ENCODE results near the gene BSPRY. TPM values are rescaled to one million over a fixed set of nuclear protein-coding genes. Genes with fewer than 3 reads are reported as not detected.

Gene BSPRY
- polyA plus RNA-seq, 1 donor from 2014 or later: not detected

DNA sequence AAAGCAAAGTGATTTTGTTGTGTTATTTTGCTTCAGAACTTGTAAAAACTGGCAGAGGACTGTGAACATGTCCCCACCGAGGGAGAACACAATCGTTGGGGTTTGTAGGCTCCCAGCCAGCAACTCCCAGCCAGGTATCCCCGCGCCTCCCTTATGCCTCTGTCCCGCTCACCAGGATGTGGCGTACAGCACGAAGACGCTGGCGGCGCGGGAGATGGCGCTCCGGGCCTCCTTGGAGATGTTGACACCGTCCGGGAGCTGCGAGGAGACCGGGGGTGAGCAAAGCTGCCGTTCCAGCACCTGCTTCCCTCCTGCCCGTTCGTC lies 60.5 kb downstream of the BSPRY start:
- peak overlapping the region; percentile 89 for H3K4me3 ChIP-seq (ENCODE audit: low read length)
- H3K27me3 ChIP-seq (ENCODE audit: insufficient read depth, low read depth, low read length): no peaks in the 10 kb centered on the region
- peaks cover 2% of the 10 kb centered on the region for H3F3A ChIP-seq (ENCODE audit: insufficient read depth, low read length, poor library complexity, severe bottlenecking)
- H3K79me2 ChIP-seq (replicated peaks; ENCODE audit: insufficient read depth, low read length): peaks cover 13% of the 10 kb centered on the region
- H3K36me3 ChIP-seq (ENCODE audit: insufficient read depth, low read length): no peaks in the 10 kb centered on the region
- H3K27ac ChIP-seq (ENCODE audit: low read length): peak overlapping the region; percentile 98
- H3K4me2 ChIP-seq (ENCODE audit: low read length): peak overlapping the region; percentile 66
- TF ChIP-seq SMC3 (conservative IDR thresholded peaks at IDR 0.05; ENCODE audit: poor library complexity) (peak; percentile 28), POLR2AphosphoS5 (IDR thresholded peaks at IDR 0.05) (no peak), EP300 (conservative IDR thresholded peaks at IDR 0.05; ENCODE audit: poor library complexity, severe bottlenecking) (no peak), TAF1 (IDR thresholded peaks at IDR 0.05; ENCODE audit: low read depth) (no peak), RAD21 (conservative IDR thresholded peaks at IDR 0.05) (no peak), MXI1 (conservative IDR thresholded peaks at IDR 0.05; ENCODE audit: poor library complexity, severe bottlenecking) (no peak)
- TF ChIP-seq, protein P1, sequence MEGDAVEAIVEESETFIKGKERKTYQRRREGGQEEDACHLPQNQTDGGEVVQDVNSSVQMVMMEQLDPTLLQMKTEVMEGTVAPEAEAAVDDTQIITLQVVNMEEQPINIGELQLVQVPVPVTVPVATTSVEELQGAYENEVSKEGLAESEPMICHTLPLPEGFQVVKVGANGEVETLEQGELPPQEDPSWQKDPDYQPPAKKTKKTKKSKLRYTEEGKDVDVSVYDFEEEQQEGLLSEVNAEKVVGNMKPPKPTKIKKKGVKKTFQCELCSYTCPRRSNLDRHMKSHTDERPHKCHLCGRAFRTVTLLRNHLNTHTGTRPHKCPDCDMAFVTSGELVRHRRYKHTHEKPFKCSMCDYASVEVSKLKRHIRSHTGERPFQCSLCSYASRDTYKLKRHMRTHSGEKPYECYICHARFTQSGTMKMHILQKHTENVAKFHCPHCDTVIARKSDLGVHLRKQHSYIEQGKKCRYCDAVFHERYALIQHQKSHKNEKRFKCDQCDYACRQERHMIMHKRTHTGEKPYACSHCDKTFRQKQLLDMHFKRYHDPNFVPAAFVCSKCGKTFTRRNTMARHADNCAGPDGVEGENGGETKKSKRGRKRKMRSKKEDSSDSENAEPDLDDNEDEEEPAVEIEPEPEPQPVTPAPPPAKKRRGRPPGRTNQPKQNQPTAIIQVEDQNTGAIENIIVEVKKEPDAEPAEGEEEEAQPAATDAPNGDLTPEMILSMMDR (IDR thresholded peaks at IDR 0.05; ENCODE audit: poor library complexity, severe bottlenecking): no peak
- peak overlapping the region; percentile 77 for H2AFZ ChIP-seq (ENCODE audit: low read depth, low read length)
- H3K9me3 ChIP-seq (ENCODE audit: low read length): no peaks in the 10 kb centered on the region
- no peaks in the 10 kb centered on the region for H4K20me1 ChIP-seq (ENCODE audit: insufficient read depth)
- no peaks in the 10 kb centered on the region for H3K9me2 ChIP-seq (ENCODE audit: insufficient read depth, low read length)
- H3K9ac ChIP-seq (ENCODE audit: low read length): peak overlapping the region; percentile 91

DNA sequence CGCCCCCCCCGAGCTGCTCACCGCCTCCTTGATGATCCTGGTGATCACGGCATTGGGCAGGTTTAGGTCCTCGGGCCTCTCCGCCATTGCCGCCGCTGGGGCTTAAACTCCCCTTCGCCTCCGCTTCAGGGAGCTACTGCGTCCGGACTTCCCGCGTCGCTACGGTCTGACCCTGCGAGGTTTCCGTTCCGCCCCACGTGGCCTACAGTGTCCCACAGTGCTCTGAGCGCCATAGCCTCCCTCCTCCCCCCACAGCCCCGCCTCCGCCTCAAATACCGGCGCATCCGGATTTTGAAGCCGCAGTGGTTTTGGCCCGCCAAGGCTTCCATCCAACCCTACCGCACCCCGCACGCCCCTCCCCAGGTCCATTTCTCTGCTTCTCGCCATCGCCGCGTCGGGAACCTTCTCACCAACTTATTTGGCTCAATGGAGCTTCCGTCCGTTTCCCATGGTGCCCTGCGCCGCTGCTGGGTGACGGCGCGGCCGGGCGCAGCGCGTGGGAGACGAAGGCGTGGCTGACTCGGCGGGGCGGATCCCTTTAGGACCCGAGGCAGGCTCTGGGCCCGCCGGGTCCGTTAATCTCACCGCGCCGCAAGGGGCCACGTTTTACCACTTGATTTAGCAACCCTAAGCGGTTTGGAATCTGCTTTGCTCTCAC lies 61.0 kb downstream of the BSPRY start, which contains the start of the genes C9orf43 and POLE3:
TSS of gene C9orf43 (plus strand) at position 541 of the 658 bp plus-strand sequence. CDS start 2,747 bp downstream, outside the sequence.
TSS of gene POLE3 (minus strand) at position 469 of the 658 bp plus-strand sequence. CDS start at position 87, 382 bp downstream.
- Histone ChIP-seq H3K27me3 (ENCODE audit: insufficient read depth, low read depth, low read length) (no peaks in the 10 kb centered on the region), H3F3A (ENCODE audit: insufficient read depth, low read length, poor library complexity, severe bottlenecking) (peaks cover 2% of the 10 kb centered on the region), H3K9me2 (ENCODE audit: insufficient read depth, low read length) (no peaks in the 10 kb centered on the region), H3K27ac (ENCODE audit: low read length) (peak within 1 kb of the TSS; percentile 98), H3K9ac (ENCODE audit: low read length) (peak within 1 kb of the TSS; percentile 91), H3K4me2 (ENCODE audit: low read length) (peak within 1 kb of the TSS; percentile 66), H3K4me3 (ENCODE audit: low read length) (peak within 1 kb of the TSS; percentile 89), H3K79me2 (replicated peaks; ENCODE audit: insufficient read depth, low read length) (peaks cover 13% of the 10 kb centered on the region), H3K36me3 (ENCODE audit: insufficient read depth, low read length) (no peaks in the 10 kb centered on the region), H3K9me3 (ENCODE audit: low read length) (no peaks in the 10 kb centered on the region), H4K20me1 (ENCODE audit: insufficient read depth) (no peaks in the 10 kb centered on the region), H2AFZ (ENCODE audit: low read depth, low read length) (peak within 1 kb of the TSS; percentile 77)
- TF ChIP-seq POLR2AphosphoS5 (IDR thresholded peaks at IDR 0.05) (peak; percentile 69), MXI1 (conservative IDR thresholded peaks at IDR 0.05; ENCODE audit: poor library complexity, severe bottlenecking) (peak; percentile 91), EP300 (conservative IDR thresholded peaks at IDR 0.05; ENCODE audit: poor library complexity, severe bottlenecking) (peak; percentile 82), EZH2 (IDR thresholded peaks at IDR 0.05; ENCODE audit: borderline replicate concordance, insufficient read depth, low read length, poor library complexity, severe bottlenecking) (no peak), RAD21 (conservative IDR thresholded peaks at IDR 0.05) (no peak), SMC3 (conservative IDR thresholded peaks at IDR 0.05; ENCODE audit: poor library complexity) (peak; percentile 28), TAF1 (IDR thresholded peaks at IDR 0.05; ENCODE audit: low read depth) (peak; percentile 78)
- TF ChIP-seq, protein P2, sequence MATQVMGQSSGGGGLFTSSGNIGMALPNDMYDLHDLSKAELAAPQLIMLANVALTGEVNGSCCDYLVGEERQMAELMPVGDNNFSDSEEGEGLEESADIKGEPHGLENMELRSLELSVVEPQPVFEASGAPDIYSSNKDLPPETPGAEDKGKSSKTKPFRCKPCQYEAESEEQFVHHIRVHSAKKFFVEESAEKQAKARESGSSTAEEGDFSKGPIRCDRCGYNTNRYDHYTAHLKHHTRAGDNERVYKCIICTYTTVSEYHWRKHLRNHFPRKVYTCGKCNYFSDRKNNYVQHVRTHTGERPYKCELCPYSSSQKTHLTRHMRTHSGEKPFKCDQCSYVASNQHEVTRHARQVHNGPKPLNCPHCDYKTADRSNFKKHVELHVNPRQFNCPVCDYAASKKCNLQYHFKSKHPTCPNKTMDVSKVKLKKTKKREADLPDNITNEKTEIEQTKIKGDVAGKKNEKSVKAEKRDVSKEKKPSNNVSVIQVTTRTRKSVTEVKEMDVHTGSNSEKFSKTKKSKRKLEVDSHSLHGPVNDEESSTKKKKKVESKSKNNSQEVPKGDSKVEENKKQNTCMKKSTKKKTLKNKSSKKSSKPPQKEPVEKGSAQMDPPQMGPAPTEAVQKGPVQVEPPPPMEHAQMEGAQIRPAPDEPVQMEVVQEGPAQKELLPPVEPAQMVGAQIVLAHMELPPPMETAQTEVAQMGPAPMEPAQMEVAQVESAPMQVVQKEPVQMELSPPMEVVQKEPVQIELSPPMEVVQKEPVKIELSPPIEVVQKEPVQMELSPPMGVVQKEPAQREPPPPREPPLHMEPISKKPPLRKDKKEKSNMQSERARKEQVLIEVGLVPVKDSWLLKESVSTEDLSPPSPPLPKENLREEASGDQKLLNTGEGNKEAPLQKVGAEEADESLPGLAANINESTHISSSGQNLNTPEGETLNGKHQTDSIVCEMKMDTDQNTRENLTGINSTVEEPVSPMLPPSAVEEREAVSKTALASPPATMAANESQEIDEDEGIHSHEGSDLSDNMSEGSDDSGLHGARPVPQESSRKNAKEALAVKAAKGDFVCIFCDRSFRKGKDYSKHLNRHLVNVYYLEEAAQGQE (IDR thresholded peaks at IDR 0.05; ENCODE audit: borderline replicate concordance): peak; percentile 78
- TF ChIP-seq, protein P1 (IDR thresholded peaks at IDR 0.05; ENCODE audit: poor library complexity, severe bottlenecking): no peak

All from neural cell (in vitro differentiated cells).